AG04449 (cell line): ENCODE results near the gene MTX3.

ENCODE experiments used
- CTCF ChIA-PET: fragments of 350-600 bp; formaldehyde crosslinking; extraction: SDS; loops from one replicate; lab custom pipeline; 2021; ENCODE audit warnings: antibody characterized with exemption; lab: Yijun Ruan, JAX
- POLR2A ChIA-PET: fragments of 400-600, 350-600 bp; formaldehyde crosslinking; extraction: SDS; loops from one replicate; lab custom pipeline; 2020; ENCODE audit warnings: antibody characterized with exemption, inconsistent platforms; lab: Yijun Ruan, JAX
- DNase-seq: peaks from one replicate; pipeline ENCODE4 v3.0.0-alpha.2; 2010; ENCODE audit warnings: low read depth, low spot score
- H3K4me3 ChIP-seq: 2 replicates; pipeline ENCODE4 v1.5.1; 2011; ENCODE audit warnings: low read depth, mild to moderate bottlenecking, control low read depth, low read length
- TF ChIP-seq, protein P1 (sequence below): IDR thresholded peaks from one replicate; pipeline ENCODE4 v1.5.1; 2011; ENCODE audit warnings: mild to moderate bottlenecking, moderate library complexity, low read length, control low read depth, inconsistent platforms; ENCODE audit not compliant: insufficient read depth; ENCODE audit errors: missing control alignments

The MTX3 gene

GRCh38 chr5:79966448-79966847 lies 24.6 kb downstream of the MTX3 start:
- CTCF ChIA-PET: no interaction called here
- POLR2A ChIA-PET: no interaction called here
- H3K4me3 ChIP-seq: no peak overlapping the region
- no peak for DNase-seq
- TF ChIP-seq, protein P1, sequence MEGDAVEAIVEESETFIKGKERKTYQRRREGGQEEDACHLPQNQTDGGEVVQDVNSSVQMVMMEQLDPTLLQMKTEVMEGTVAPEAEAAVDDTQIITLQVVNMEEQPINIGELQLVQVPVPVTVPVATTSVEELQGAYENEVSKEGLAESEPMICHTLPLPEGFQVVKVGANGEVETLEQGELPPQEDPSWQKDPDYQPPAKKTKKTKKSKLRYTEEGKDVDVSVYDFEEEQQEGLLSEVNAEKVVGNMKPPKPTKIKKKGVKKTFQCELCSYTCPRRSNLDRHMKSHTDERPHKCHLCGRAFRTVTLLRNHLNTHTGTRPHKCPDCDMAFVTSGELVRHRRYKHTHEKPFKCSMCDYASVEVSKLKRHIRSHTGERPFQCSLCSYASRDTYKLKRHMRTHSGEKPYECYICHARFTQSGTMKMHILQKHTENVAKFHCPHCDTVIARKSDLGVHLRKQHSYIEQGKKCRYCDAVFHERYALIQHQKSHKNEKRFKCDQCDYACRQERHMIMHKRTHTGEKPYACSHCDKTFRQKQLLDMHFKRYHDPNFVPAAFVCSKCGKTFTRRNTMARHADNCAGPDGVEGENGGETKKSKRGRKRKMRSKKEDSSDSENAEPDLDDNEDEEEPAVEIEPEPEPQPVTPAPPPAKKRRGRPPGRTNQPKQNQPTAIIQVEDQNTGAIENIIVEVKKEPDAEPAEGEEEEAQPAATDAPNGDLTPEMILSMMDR: no peak

GRCh38 chr5:79964136-79964535 lies 26.9 kb downstream of the MTX3 start:
- TF ChIP-seq, protein P1: no peak
- H3K4me3 ChIP-seq: no peak overlapping the region
- DNase-seq: no peak
- POLR2A ChIA-PET: no interaction called here
- CTCF ChIA-PET: no interaction called here

DNA sequence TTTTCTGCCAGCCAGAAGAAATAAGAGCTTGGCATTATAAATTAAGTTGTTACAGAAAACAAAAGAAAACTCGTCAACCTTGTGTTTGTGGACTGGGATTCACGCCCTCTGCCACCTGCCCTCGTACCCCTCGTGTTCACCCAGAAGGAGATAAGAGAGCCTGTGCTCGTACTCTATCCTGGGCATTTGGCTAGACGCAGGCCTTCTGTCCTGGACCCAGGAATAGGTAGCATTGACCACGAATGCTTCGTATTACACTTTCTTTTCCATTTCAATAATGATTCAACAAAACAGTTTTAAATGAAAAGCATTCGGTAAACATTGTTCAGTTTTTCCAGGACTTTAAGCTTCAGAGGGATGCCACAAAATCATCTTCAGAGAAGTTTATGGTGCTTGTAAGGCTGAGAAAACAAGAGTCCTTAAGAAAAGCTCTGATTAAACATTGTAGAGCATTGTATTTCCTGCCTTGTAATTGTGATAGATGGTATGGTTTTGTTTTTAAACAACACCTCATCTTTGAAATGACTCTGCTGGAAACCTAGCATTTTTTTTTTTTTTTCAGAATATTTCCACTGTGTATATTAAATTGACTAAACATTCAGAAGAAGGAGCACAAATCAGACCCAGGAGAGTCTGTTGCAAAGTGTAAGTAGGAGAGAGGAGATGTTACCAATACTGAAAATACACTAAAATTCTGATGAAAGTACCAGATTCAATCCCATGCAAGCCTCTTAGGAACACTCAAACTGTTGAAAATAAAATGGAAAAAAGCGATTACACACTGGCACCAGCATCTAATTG lies 27.6 kb downstream of the MTX3 start:
- ChIA-PET POLR2A (no interaction called here), CTCF (no interaction called here)
- DNase-seq: no peak
- TF ChIP-seq, protein P1: no peak
- H3K4me3 ChIP-seq: no peak overlapping the region

DNA sequence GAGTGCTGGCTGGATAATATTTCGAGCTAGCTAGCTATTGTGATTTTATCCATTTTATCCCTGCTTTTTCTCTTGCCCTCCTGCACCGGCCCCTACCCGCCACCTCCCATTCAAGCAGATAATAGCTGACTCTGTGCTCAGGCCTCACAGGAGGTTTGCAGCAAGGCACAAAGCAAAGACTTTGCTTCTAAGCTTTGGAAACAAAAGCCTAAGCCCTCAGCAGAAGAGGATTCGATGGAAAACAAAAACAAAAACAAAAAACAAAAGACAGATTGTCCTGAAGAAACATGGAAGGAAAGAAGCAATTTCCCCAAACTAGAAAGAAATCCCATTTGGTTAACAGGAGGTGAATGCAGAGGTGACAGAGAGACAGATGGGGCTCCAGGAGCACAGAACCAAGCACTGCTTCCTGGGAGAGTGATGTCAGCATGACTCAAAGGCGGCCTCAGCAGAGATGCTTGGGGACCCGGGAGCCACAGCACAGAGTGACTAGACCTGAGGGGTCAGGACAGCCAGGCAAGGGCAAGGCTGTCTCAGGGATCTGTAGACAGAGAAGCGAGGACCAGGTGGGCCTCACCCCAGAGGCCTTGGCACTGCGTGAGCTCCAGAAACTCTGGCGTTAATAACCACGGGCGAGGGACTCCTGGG lies 28.4 kb downstream of the MTX3 start:
- TF ChIP-seq, protein P1: no peak
- ChIA-PET POLR2A (no interaction called here), CTCF (no interaction called here)
- DNase-seq: no peak
- H3K4me3 ChIP-seq: no peak overlapping the region

GRCh38 chr5:79961716-79962574 lies 29.1 kb downstream of the MTX3 start:
- no peak for DNase-seq
- no peak overlapping the region for H3K4me3 ChIP-seq
- ChIA-PET CTCF (no interaction called here), POLR2A (no interaction called here)
- TF ChIP-seq, protein P1: no peak

DNA sequence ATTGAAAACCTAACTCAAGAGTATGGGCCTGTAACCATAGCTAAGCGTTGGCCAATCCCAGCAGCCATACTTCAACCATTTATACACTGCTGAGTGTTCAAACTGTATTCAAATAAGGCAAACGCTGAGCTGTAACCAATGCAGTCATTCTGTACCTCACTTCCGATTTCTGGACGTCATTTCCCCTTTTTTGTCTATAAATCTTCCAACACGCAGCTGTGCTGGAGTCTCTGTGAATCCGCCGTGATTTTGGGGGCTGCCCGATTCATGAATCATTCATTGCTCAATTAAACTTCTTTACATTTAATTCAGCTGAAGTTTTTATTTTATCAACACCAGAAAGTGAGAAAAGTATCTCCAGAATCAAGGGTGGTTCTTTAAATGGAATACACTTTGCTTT lies 31.7 kb downstream of the MTX3 start:
- TF ChIP-seq, protein P1: no peak
- DNase-seq: no peak
- ChIA-PET CTCF (interaction anchor here (1.4 kb wide), 1 partner anchor 8 kb away, joined by 3 read pairs; no protein-coding TSS in a partner anchor), POLR2A (no interaction called here)
- no peak overlapping the region for H3K4me3 ChIP-seq
